HG02798 (cell line): Measurements from ENCODE around the gene HOXB7.

ENCODE experiments used
- ATAC-seq: cut with Tn5 transposase; IDR thresholded peaks from one replicate; pipeline ENCODE4 v1.9.1; 2021; ENCODE audit warnings: mild to moderate bottlenecking; ENCODE audit not compliant: unreplicated experiment, poor library complexity

Gene HOXB7

DNA sequence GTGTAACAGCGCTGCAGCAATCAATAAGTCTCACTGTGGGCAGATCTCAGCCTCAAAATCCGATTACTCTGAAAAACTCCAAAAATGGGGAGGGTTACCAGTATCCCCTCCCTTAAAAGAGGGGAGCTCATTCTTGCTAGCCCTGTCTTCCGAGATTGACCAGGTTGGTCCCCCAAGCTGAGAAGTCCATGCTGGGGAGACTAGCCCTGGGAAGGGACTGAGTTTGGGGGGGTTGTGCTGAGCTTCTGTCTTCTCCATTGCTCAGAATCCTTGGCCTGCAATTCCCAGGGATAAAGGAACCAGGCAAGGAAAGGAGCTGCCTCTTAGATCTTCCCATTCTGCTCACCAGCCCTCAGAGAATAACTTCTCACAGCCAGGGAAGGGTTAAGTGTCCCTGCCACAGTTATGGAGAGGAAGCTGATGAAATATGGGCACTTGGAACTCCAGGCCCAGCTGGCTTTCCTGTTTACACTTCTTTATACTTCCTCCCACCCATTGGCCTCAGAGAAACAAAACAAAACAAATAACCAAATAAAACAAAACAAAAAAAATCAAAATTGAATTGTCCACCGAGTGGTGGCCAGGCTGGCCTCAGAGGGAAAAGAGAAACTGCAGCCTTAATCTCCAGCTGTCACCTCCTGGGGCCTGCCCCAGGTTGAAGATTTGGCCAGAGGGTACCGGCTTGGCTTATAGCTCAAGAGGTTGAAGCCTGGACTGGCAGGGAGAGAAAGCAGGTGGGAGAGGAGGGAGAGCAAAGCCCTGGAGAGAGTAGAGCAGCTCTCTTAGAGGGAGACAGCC lies 23.3 kb downstream of the HOXB7 start:
- no peak for ATAC-seq

DNA sequence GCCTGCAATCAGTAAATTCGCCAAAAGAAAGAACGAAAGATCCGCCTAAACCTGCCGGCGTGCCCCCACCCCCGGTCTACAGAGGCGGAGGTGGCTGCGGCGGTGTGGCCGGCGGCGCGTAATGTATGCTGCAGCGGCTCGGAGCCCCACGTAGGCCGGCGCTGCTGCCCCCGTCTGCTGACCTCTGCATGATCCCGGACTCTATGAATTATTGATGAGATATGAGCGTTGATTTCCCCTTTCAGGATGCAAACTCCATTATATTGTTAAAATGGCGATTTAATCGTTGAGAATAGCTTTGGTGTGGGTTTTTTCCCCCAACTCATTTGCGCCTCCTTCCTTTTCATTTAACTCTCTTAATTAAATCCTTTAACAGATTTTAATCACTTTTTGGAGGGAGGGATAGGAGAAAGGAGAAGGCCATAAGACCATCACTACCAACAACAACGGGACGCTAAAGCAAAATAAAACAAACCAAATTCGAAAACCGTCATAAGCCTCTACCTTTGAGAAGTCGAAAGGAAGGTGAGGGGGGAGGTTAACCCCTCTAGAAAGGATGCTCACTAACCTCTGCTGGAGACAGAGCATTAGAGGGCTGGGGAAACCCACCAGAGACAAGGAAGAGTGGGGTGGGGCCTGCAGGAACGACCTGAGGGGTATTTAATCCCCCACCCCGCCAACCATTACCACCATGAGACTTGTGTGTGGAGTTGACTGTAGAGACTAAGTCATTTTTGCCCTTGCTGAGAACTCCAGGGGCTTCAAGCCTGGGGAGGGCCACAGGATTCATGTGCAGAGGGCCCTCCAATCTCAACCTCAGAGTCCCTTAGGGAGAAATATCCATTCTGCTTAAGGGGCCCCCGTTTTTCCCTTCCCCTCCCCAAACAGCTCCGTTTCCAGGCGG lies 24.2 kb downstream of the HOXB7 start:
- ATAC-seq, result no peak

DNA sequence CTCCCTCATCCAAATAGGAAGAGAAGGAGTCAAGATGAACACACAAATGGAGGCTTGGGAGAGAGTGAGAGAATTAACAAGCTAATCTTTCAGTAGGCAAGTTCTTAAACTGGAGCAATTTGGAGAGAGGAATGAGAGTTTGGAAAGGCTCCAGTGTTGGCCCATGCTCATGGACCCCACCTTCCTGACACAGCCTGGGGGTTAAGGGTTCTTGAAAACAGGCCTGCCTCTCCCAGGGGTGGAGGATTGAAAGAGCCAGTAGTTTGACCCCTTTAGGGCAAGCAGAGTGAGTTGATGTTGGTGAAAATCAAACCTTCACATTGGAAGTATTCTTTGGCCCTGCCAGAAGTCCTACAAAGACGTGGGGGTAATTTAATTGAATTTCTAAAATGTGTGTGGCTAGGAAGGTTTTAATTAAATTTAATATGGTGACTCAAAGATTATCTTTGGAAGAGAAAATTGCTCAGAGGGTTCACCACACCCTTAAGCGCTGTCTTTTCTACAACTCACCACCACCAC lies 26.5 kb downstream of the HOXB7 start:
- no peak for ATAC-seq

DNA sequence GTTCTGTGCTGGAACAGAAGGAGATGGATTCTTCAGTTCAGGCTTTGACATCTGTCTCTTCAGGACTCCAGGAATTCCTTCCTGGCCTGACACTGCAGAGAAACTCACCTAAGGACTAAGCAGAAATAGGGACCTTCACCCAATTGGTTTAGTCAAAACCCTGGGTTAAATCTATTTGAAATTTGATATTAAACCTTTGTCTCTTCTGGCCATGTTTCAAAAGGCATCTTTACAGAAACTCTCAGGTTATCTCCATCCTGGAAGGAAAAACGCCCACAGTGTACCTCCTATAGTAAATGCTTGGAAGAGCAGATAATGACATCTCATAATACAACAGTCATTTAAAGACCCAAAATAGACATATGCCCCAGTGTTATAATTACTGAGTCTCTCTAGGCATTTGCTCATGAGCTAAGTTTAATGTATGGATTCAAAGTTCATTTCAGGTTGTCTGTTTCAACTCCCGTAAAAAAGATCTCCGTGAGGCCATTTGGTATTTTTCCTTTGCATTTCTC lies 27.1 kb downstream of the HOXB7 start:
- ATAC-seq, result no peak

DNA sequence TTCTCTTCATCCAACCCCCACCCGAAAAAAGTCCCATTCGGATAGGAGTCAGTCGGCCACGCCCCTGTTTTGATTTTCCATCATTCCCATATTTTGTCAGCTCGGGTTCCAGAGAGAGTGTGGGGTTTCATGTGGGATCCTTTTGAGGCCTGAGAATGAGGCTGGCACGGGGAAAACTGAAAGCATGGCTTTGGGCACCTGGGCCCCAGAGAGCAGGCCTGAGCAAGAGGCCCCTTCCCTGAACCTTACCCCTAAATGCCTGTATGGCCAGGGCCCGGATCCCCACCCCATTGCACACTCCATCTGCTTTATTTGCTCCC lies 28.1 kb downstream of the HOXB7 start:
- ATAC-seq, result no peak

DNA sequence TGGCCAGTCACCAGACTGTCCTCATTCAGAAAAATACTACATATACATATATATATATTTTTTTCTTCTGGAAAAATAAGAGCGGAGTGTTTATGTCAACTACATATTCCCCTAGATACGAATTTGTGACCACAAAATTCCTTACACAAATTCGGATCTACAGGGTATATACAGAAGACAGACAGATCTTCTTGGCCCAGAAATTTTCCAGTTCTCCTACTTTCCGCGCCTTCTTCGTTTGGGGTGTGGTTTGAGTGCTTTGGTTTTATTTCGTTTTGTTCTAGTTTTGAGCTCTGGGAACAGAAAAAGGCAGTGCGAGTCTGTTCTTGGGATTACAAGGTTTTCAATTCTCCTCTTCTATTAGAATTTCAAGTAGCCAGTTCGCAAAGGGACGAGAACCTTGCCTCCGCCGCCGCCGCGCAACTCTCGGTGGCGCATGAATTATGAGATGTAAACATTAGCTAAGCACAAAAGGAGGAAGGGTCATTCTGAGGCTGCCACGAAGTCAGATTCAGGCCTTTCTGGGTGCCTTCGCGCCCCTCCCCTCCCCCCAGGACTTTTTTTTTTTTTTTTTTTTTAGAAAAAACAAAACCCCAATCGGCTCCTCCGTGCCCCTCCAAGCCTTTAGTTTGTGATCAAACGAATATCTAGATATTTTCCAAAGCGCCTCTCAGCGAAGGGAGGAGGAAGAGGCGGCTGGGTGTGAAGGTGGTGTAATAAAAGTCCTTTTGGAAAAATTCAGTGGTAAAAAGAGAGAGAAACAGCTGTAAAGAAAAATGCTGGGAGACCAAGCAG lies 30.9 kb downstream of the HOXB7 start:
- no peak for ATAC-seq

DNA sequence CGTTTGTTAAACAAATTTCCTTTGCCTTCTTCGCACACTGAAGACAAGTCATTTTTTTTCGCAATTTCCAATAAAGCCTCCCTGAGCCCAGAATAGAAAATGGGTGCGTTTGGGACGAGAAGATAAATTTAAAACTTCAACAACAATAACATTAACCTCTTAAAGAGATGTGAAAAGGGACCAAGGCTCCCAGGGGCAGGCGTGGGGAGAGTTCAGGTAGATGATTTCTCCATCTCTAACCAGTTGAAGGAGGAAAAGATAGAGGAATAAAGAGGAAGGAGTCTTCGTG lies 31.4 kb downstream of the HOXB7 start:
- ATAC-seq, result no peak

DNA sequence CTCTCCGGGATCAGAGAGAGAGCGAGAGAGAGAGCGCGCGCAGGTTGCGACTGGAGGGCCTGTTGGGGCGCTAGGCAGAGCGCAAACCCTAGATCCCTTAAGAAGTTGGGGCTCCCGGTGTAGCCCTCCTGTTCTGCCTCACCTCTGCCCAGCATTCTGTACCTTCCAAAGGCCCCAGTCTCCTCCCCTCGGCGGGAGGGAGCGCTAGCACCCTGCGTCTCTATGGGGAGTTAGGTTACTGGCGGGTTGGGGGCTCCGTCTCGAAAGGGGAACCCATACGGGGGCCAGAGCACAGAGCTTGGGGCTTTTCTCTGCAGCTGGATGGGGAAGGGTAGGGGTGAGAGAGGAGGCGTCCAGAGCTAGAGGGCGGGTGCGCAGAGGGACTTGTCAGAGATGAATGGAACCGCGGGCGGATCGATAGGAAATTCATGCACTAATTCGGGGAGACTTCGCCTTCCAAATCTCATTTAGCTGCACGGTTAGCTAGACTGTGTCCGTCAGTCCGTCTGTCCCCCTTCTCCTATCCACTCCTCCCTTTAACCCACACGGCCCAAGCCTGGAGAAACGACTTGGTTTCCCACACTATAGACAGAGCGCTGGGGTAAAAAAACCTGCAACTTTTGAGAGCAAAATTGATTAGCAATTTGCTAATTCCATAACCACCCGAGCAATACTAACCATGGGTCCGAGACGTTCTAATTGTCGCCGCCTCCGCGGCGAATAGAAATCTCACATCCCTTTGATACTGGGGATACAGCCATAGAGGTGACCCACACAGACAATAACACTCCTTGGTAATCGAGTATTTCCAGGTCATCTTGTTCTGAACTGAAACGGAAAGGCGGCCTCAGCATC lies 32.0 kb downstream of the HOXB7 start:
- peak; percentile 39 for ATAC-seq

DNA sequence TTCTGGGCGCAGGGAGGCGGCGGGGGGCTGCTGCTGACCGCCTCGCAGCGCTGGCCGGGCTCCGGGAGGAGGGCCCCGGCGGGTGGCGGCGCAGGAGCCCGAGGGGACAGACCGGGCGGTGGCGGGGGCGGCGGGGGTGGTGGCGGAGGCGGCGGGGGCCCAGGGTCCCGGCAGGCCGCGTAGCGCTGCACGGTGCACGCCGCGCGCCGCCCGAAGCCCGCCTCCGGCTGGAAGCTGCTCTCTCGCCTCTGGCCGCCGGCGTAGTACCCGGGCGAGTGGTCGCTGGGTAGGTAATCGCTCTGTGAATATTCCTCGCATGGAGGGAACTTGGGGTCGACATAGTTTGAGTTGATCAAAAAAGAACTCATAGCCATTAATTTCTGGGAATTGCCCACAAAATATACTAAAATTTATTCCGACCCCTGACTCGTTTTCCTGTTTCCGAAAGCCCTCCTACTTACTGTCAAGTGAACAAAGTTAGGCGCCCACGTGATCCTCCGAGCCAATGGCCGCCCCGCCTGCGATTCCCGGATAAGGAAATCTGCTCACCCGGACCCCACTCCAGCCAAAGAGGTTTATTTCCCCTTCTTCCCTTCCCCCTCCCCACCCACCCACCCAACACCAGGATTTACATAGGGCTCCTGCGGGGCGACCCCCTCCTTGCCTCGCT lies 32.7 kb downstream of the HOXB7 start, which contains the start of gene HOXB4:
TSS of gene HOXB4 (minus strand) at position 405 of the 670 bp plus-strand sequence. CDS start at position 374, 31 bp downstream.
- peak; percentile 68 for ATAC-seq

DNA sequence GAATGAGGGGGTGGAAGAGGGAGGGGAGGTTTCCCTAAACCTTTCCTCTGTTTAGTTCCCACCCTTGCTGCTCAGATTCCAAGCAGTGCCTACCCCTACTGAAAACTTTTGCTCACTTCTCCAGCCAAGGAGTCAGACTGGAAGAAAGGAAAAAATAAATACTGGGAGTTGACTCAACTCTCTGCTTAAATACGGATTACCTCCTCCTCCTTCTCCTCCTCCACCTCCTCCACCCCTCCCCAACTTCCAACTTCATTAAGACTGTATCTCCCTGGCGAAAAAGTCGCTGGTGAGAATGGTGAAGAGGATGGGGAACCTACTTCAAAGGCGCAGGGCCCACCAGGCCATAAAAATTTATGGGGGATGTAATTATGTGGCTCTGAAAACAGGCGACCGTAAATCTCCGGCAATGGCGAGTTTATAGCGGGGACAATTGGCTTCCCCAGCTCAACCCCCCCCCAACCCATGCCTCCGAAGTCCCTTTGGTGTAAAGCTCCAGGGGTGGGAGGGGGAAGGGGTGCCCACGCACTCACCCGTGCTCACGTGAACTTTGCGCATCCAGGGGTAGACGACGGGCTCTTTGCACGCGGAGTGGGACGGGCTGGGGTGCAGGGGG lies 33.4 kb downstream of the HOXB7 start:
- ATAC-seq, result peak; percentile 4

DNA sequence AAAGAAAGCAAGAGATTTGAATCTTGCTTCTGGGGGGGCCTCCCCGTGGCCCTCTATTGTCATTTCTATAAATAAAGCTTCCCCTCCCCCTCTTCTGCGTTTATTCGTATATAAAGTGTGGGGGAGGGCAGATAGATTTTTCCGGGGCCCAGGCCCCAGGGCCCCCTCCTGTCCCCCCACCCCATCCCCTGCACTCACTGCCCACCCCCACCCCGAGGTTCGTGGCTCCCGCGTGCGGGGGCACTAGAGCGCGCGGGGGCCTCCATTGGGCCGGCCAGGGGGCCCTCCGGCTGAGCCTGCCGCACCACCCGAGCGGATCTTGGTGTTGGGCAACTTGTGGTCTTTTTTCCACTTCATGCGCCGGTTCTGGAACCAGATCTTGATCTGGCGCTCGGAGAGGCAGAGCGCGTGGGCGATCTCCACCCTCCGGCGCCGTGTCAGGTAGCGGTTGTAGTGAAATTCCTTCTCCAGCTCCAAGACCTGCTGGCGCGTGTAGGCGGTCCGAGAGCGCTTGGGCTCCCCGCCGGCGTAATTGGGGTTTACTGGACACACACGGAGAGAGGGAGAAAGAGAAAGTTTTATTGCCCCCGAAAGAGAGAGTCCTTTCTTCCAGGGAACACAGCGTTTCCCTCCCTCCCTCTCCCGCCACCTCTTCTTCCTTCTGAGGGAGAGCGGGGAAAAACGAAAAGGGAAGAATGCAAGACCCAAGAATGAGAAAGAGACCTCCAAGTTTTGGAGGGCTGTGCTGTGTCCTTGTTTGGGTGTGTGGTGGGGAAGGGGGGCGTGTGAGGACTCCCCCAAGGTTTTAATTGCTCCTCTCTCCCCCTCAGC lies 34.1 kb downstream of the HOXB7 start:
- ATAC-seq, result no peak

DNA sequence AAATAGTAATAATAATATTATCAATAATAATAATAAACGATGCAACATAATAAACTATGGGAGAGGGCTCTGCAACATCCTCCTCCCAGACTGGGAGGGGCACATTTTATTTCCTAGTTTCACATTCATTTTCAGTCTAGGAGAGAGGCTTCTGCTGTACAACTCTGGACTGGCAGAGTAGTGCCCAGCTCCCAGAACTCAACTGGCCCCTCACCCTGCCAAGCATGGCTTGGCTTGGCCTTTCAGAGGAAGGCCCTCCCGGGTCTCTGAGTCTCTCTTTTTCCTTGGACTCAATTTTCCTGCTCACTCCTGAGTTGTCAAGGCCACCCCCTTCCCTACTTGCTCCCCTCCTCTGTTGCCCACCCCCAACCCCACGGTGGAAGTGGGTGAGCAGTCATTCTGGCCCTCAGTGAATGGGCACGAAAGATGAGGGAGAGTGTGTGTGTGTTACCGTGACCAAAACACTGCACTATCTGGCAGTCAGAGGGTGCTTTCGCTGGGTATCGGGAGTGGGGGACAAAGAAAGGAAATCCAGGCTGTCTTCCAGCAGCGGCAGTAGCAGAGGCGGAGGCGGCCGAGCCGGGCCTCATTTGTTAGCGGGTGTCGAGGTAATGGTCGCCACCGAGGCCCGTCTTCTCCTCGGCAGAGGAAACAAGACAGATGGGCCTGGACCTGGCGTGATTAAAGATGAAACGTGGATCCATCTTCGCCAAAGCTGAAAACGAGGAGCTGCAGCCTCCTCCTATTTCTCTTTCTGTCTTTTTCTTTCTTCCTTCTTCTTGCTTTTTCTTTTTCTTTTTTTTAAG lies 34.9 kb downstream of the HOXB7 start:
- ATAC-seq, result no peak

DNA sequence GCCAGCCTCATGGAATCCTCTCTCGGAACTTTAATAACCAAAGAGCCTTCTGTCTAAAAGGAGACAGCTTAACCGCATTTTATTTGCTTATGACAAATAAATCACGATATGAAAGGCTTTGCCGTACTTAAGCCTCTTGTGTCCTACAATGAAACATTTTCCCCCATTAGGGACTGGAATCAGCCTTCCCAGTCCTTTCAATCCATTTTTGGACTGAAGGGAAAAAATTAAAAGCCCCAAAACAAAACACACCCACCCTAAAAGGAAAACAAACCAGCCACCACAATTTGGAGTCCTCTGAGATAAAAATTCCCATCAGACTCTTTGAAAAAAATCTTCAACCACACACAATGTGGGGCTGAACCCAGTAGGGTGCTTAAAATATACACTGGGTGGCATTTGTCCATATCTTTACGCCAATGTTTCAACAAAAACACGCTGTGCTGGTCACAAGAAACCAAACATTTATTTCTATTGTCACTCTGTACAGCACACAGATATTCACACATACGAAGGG lies 35.7 kb downstream of the HOXB7 start:
- no peak for ATAC-seq

DNA sequence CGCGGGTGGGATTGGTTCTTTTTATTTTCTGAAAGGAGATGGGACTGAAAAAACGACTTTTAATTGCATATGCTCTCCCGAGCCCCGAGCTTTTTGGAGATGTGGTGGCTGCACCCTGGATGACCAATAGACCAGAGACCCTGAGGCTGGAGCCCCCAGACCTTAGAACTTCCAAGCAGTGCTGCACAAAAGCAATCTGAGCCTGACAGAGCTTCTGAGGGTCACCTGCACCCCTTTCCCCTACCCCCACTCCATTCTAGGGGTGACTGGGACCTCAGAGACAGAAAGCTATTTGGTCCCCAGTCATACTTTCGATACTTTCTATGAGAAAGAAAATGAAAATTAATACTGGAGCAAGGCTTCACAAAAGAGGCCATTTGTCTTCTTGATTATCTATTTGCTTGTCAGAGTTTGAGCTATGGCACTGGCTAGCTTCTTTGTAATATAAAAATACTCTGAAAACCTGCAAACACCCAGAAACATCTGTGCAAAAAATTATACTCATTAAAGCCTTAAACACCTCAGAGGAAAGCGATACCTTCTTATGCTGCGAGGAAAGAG lies 36.2 kb downstream of the HOXB7 start:
- ATAC-seq, result no peak

DNA sequence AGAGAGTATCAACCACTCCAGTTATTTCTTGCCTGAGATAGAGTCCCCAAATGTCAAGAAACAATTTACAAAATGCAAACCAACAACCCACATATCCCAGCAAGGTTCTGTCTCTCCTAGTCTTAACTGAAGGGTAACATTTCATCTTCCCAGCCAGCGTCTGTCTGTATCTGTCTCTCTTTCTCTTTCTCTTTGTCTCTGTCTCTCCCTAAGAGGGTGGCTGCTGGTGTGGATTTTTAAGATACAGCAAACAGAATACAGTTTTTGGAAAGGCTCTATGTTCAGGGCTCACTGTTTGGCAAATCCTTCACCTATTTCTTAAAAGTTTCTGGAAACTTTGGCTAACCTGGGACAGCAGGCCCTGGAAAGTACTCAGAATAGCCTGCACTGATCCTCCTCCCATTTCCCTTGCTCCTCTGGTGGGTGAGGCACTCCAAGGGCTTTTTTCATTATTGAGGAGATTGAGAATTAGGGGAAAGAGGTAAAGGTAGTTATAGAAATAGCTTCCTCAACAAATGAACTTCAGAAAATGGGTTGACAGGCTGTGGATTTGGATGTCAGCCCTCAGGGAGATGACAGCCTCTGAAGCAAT lies 38.9 kb downstream of the HOXB7 start:
- no peak for ATAC-seq
